HG02943 (cell line): Measurements from ENCODE around the gene YBEY.
"Not testable (repeated sequence)": the region's sequence is repeated elsewhere in the genome, so short reads cannot be mapped to it uniquely, and the experiment has no call there.

Experiments used
- ATAC-seq: cut with Tn5 transposase; IDR thresholded peaks from one replicate; pipeline ENCODE4 v1.9.1; 2021; ENCODE audit warnings: mild to moderate bottlenecking, low read depth, moderate library complexity; ENCODE audit not compliant: unreplicated experiment

YBEY gene

DNA sequence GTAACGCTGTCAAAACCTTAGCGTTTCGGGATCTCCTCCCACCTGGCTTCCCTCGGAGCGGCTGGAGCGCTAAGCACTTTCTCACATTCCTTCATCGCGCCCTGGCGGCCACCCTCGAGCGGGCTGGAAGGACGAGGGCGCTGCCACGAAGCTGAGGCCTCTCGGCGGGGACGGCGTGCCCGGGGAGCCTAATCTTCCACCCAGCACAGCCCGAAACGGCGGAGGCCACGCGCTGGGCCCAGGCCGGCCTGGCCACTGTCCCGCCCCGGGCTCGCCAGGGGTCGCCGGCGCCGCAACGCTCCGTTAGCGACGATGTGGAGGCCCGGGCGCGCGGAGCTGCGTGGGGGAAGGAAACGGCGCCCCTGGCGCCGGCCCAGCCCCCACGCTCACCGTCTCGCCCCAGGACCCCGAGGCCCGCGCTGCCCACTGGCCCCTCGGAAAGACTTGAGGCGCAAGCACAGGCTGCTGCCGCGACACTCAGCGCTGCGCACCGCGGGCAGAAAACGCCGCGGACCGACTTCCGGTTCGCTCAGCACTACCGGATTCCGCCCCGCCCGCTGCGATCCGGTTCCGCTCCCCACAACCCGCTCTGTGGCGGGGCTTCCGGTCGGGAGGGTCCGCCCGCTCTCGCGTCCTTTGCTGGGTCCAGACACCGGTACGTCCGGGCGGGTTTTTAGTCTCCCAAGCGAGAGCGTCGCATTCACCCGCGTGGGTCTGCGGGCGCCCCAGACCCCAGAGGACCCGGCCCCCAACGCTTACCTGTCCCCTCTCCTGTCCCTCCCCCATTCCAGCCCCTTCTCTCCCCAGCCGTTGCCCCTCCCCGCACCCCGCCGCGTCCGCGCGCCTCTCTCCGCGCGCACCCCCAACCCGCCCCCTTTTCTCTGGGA lies at the start of gene YBEY:
YBEY (plus strand) TSS at position 582 of the 887 bp plus-strand sequence. CDS start 572 bp downstream, outside the sequence.
- peak; percentile 81 for ATAC-seq

DNA sequence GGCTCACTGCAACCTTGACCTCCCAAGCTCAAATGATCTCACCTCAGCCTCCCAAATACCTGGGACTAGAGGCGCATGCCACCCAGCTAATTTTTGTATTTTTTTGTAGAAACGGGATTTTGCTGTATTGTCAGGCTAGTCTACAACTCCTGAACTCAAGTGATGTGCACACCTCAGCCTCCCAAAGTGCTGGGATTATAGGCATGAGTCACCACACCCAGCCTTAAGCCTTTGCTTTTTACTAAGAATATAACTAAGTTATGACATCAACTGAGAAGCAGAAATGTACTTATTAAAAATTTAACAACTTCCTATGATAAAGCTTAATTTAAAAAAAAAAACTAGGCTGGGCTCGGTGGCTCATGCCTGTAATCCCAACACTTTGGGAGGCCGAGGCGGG lies 48.7 kb upstream of the YBEY start:
- ATAC-seq: no peak

- no peak for ATAC-seq
These were observed 46.3 kb upstream of the YBEY start for GRCh38 chr21:46239817-46240325.

DNA sequence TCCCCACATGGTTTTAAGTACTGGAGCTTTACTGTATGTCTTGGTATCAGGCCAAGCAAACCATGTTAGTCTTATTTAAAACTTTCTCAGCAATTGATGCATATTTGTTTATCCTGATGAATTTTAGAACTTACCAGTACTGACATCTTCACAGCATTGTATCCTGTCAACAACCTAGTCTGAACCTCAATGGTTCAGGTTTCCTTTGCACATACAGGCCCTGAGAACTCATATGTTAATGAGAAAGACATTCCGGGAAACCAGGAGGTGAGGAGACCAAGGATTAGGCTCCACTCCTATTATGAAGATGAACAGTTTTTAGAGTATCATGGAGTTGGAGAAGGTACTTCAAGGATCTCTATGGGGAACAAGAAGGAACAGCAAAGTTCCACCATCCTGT lies 44.6 kb upstream of the YBEY start:
- not testable (repeated sequence) for ATAC-seq

DNA sequence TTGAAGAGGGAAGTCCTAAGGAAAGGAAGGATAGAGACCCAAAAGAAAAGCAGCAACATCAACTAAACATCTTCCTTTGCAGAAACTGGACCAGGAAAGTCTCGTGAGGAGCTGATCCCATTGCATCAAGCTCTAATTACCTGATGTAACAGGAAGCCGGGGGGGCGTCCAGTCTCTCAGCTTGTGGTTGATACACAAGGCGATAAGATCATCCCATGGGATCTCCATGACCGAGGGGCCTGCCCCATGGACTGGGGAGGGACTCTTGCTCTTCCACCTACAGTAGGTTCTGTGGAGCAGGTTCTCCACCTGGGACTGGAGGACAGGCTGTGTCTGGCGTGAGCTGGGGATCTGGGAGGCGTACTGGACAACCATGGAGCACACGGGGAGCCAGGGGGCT lies 42.8 kb upstream of the YBEY start:
- ATAC-seq: no peak

GRCh38 chr21:46243960-46244361 lies 42.2 kb upstream of the YBEY start:
- ATAC-seq: no peak

GRCh38 chr21:46244602-46245001 lies 41.5 kb upstream of the YBEY start:
- no peak for ATAC-seq

GRCh38 chr21:46245213-46245915 lies 40.8 kb upstream of the YBEY start:
- no peak for ATAC-seq

- ATAC-seq: no peak
These were observed 39.8 kb upstream of the YBEY start for GRCh38 chr21:46246345-46246744.

DNA sequence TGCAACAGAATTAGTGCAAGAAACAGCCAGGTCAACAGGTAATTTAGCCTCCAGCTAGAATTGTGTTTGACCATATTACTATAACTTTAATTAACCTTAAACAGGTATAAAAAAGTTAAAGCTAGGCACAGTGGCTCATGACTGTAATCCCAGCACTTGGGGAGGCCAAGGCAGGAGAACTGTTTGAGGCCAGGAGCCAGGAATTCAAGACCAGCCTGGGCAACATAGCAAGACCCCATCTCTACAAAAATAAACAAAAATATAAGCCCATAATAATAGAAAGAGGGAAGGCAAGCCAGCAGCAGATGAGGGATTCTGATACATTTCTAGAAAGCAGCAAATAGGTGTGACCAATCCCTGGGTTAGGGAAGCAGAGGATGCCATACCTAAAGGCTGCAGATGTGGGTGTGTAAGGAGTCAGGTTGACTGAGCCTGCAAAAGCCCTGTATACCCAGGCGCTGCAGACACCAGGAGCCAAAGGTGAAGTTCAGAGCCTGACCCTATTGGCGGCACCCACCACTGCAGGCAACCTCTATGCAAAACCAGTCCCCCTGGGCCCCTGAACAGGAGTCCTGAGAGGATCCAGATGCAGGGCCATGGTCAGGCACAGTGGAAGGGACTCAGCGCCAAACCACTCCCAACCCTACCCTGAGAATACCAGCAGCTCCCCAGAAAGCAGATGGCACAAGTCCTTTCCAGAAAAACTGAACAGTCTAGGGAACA lies 38.3 kb upstream of the YBEY start:
- no peak for ATAC-seq

DNA sequence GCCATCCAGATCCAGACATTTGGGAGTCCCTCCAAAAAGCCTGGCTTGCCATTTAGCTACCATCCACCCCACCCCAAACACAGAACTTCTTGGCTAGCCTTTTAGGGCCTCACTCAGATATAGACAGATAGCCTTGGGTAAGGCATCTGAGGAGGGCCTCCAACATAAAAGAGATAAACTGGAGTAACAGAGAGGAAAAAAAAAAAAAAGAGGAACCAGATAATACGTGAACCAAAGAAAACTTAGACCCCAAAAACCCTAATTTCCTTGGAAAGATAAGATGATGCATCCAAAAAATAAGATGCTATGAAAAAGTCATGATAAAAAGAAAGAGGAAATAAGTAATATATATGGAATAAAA lies 37.7 kb upstream of the YBEY start:
- no peak for ATAC-seq

GRCh38 chr21:46248827-46249226 lies 37.3 kb upstream of the YBEY start:
- ATAC-seq: no peak

- no peak for ATAC-seq
These were observed 35.9 kb upstream of the YBEY start for GRCh38 chr21:46250146-46250725.

- no peak for ATAC-seq
These were observed 33.3 kb upstream of the YBEY start for GRCh38 chr21:46252840-46253239.

DNA sequence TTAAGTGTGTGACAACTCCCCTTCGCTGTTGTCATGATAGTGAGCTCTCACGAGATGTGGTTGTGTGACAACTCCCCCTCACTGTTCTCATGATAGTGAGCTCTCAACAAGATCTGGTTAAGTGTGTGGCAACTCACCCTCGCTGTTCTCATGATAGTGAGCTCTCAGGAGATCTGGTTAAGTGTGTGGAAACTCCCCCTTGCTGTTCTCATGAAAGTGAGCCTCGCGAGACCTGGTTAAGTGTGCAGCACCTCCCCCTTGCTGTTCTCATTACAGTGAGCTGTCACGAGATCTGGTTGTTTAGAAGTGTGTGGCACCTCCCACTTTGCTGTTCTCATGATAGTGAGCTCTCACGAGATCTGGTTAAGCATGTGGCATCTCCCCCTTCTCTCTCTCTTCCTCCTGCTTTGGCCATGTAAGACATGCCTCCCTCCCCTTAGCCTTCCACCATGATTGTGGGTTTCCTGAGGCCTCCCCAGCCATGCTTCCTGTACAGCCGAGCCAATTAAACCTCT lies 32.5 kb upstream of the YBEY start:
- no peak for ATAC-seq

GRCh38 chr21:46254208-46254975 lies 31.8 kb upstream of the YBEY start:
- no peak for ATAC-seq

DNA sequence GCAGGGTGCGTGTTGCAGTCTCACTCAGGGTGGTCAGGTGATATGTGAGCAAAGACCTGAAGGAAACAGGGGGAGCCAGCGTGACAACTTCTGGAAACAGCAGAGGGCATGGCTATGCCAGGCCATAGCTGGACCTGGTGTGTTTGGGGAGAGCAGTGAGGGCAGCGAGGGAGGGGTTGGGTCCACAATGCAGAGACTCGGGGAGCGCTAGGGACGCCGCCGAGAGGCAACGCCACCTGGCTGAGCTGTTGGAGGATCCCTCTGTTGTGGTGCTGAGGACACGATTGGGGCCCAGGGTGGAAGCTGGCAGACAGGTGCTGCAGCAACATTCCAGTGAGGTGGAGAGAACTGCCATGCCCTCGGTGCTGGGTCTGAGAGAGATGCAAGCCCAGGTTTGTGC lies 31.0 kb upstream of the YBEY start:
- no peak for ATAC-seq

DNA sequence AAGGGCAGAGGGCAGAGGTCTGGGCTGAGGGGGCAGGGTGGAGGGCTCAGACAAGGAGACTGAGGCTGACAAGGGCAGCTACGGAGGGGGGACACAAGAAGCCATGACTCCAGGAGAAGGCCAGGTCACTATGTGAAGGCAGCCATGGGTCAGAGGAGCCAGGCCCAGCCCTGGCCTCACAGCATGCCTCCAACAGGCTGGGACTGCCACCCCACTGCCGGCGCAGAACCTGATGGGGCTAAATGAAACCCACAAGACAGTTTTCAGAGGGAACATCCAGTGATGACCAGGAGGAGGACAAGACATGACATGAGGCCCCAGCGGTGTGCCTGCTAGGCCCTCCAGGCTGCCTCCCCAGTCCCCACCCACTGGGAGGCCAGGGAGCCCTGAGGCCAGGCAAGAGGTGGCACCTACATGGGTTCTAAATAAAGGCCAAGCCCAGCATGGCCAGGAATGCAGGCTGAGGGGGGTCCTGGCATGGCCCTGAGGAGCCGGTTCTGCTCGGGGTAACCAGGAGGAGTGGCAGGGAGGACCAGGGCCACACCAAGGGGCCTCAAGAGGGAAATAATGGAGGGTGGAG lies 30.3 kb upstream of the YBEY start:
- ATAC-seq: no peak

- no peak for ATAC-seq
These were observed 29.6 kb upstream of the YBEY start for GRCh38 chr21:46256501-46256994.
